GM19455 (cell line): ENCODE results near the gene PRCP.

Experiments
- ATAC-seq: cut with Tn5 transposase; IDR thresholded peaks from one replicate; pipeline ENCODE4 v1.9.1; 2021; ENCODE audit not compliant: unreplicated experiment

PRCP gene

GRCh38 chr11:82831364-82831763 is 68.9 kb downstream of the PRCP start:
- no peak for ATAC-seq

GRCh38 chr11:82830746-82831145 is 69.5 kb downstream of the PRCP start:
- no peak for ATAC-seq

GRCh38 chr11:82829101-82829500 is 71.1 kb downstream of the PRCP start:
- no peak for ATAC-seq

GRCh38 chr11:82828472-82828871 is 71.8 kb downstream of the PRCP start:
- ATAC-seq = no peak

- ATAC-seq = no peak
Observed at GRCh38 chr11:82826526-82826925, 73.7 kb downstream of the PRCP start.

GRCh38 chr11:82823647-82824619 is 76.3 kb downstream of the PRCP start:
- ATAC-seq = no peak

- ATAC-seq = no peak
Observed at GRCh38 chr11:82818409-82819043, 81.7 kb downstream of the PRCP start.

GRCh38 chr11:82815406-82815805 is 84.8 kb downstream of the PRCP start:
- ATAC-seq = no peak

- ATAC-seq = no peak
Observed at GRCh38 chr11:82814379-82814778, 85.9 kb downstream of the PRCP start.

GRCh38 chr11:82811369-82811768 is 88.9 kb downstream of the PRCP start:
- no peak for ATAC-seq

GRCh38 chr11:82810738-82811137 is 89.5 kb downstream of the PRCP start:
- ATAC-seq = no peak

GRCh38 chr11:82810326-82810725 is 89.9 kb downstream of the PRCP start:
- no peak for ATAC-seq

GRCh38 chr11:82807646-82808045 is 92.6 kb downstream of the PRCP start:
- no peak for ATAC-seq

GRCh38 chr11:82802710-82803109 is 97.5 kb downstream of the PRCP start:
- no peak for ATAC-seq

- no peak for ATAC-seq
Observed at GRCh38 chr11:82796998-82797961, 103.0 kb downstream of the PRCP start.

- no peak for ATAC-seq
Observed at GRCh38 chr11:82794490-82794889, 105.7 kb downstream of the PRCP start.

GRCh38 chr11:82792822-82793569 is 107.2 kb downstream of the PRCP start:
- ATAC-seq = no peak

- ATAC-seq = no peak
Observed at GRCh38 chr11:82792319-82792718, 107.9 kb downstream of the PRCP start.

GRCh38 chr11:82791779-82792178 is 108.5 kb downstream of the PRCP start:
- no peak for ATAC-seq

GRCh38 chr11:82790723-82791484 is 109.3 kb downstream of the PRCP start:
- ATAC-seq = no peak
